A549 (cell line): ENCODE results near the gene HACL1. TPM values are rescaled to one million over a fixed set of nuclear protein-coding genes. Genes with fewer than 3 reads are reported as not detected.

Experiments
- ATAC-seq, 2 experiments: fragments of 200-7000 bp in 1 of 2; fragments of >200 bp in 1 of 2; cut with Nextera tagmentation in 1 of 2; cut with Tn5 transposase in 1 of 2; 3 replicates each; pipeline versions ENCODE4 v1.8.0 to v1.9.1; 2018 to 2020; ENCODE audit warnings: mild to moderate bottlenecking in 1 of 2, moderate library complexity in 1 of 2
- CTCF ChIA-PET: fragments of 300-600 bp; sonication (Branson Sonifier 250); formaldehyde crosslinking; extraction: SDS; loops from one replicate; lab custom pipeline; 2021; ENCODE audit warnings: antibody characterized with exemption, inconsistent platforms; lab: Yijun Ruan, JAX
- POLR2A ChIA-PET: fragments of 350-600 bp; formaldehyde crosslinking; extraction: SDS; loops from one replicate; lab custom pipeline; 2021; ENCODE audit warnings: antibody characterized with exemption, inconsistent platforms; lab: Yijun Ruan, JAX
- DNase-seq, 2 experiments: peaks; one replicate each; pipeline versions ENCODE4 v3.0.0 to v3.0.0-alpha.2; 2011 to 2016; ENCODE audit warnings: low read depth in 1 of 2, low spot score in 1 of 2
- FAIRE-seq: peaks from 2 replicates; lab custom pipeline; 2011; peaks lifted over from hg19 to GRCh38; lab: Jason Lieb, UNC
- H3K27ac ChIP-seq, 2 experiments: fragments of >200 bp; sonication (Bioruptor Twin); formaldehyde crosslinking; 3 replicates each; pipeline ENCODE4 v1.5.1; 2016 to 2017
- H3K4me1 ChIP-seq: fragments of >200 bp; sonication (Bioruptor Twin); formaldehyde crosslinking; 3 replicates; pipeline ENCODE4 v1.6.1; 2016
- H3K4me2 ChIP-seq: fragments of >200 bp; sonication (Bioruptor Twin); formaldehyde crosslinking; 3 replicates; pipeline ENCODE4 v1.6.1; 2016
- H3K4me3 ChIP-seq: fragments of >200 bp; sonication (Bioruptor Twin); formaldehyde crosslinking; 3 replicates; pipeline ENCODE4 v1.5.1; 2016
- H3K9me3 ChIP-seq: fragments of >200 bp; sonication (Bioruptor Twin); formaldehyde crosslinking; 3 replicates; pipeline ENCODE4 v1.6.1; 2016
- ATOH8 ChIP-seq: fragments of 250-450 bp; sonication (Bioruptor Pico); IDR thresholded peaks from 2 replicates; pipeline ENCODE4 v1.5.0; 2020; ENCODE audit warnings: low read depth, mild to moderate bottlenecking, moderate library complexity
- CBX8 ChIP-seq: fragments of 200-600 bp; sonication (generic); IDR thresholded peaks from 2 replicates; pipeline ENCODE4 v1.6.1; 2016
- CTCF ChIP-seq: fragments of >200 bp; sonication (Bioruptor Twin); formaldehyde crosslinking; IDR thresholded peaks from 3 replicates; pipeline ENCODE4 v1.5.1; 2016
- ELK1 ChIP-seq: fragments of 150-350 bp; IDR thresholded peaks from 2 replicates; pipeline ENCODE4 v1.6.1; 2014; ENCODE audit warnings: low read depth, mild to moderate bottlenecking, low read length
- EP300 ChIP-seq, 2 experiments: fragments of >200 bp; sonication (Bioruptor Twin); formaldehyde crosslinking; IDR thresholded peaks; 2 replicates in 1 of 2; 3 replicates in 1 of 2; pipeline ENCODE4 v1.6.1; 2016 to 2017
- GATA3 ChIP-seq: IDR thresholded peaks from 2 replicates; pipeline ENCODE4 v1.6.1; 2012; ENCODE audit warnings: borderline replicate concordance
- HES2 ChIP-seq: fragments of >200 bp; sonication (Bioruptor Twin); formaldehyde crosslinking; IDR thresholded peaks from 2 replicates; pipeline ENCODE4 v1.6.1; 2016
- HEYL ChIP-seq: fragments of 250-450 bp; sonication (Bioruptor Pico); IDR thresholded peaks from 2 replicates; pipeline ENCODE4 v1.8.0; 2021; ENCODE audit warnings: mild to moderate bottlenecking, moderate library complexity
- HOXA7 ChIP-seq: fragments of 250-450 bp; sonication (Bioruptor Pico); IDR thresholded peaks from 2 replicates; pipeline ENCODE4 v1.5.0; 2020; ENCODE audit warnings: mild to moderate bottlenecking, moderate library complexity
- JUN ChIP-seq, 2 experiments: fragments of >200 bp; sonication (Bioruptor Twin); formaldehyde crosslinking; IDR thresholded peaks; 2 replicates in 1 of 2; 3 replicates in 1 of 2; pipeline ENCODE4 v1.6.1; 2016 to 2017
- JUNB ChIP-seq: fragments of >200 bp; sonication (Bioruptor Twin); formaldehyde crosslinking; IDR thresholded peaks from 2 replicates; pipeline ENCODE4 v1.6.1; 2016
- KDM5A ChIP-seq: fragments of 200-600 bp; sonication (generic); IDR thresholded peaks from 2 replicates; pipeline ENCODE4 v1.6.1; 2016; ENCODE audit warnings: antibody characterized with exemption, mild to moderate bottlenecking
- MAX ChIP-seq: IDR thresholded peaks from 2 replicates; pipeline ENCODE4 v1.6.1; 2012
- PHF8 ChIP-seq: fragments of 200-600 bp; sonication (generic); IDR thresholded peaks from 2 replicates; pipeline ENCODE4 v1.6.1; 2016; ENCODE audit warnings: low read depth, mild to moderate bottlenecking, antibody characterized with exemption, moderate library complexity, borderline replicate concordance
- RARB ChIP-seq: fragments of 250-450 bp; sonication (Bioruptor Pico); IDR thresholded peaks from 2 replicates; pipeline ENCODE4 v1.8.0; 2021; ENCODE audit warnings: mild to moderate bottlenecking, moderate library complexity
- ZNF302 ChIP-seq: fragments of 250-450 bp; sonication (Bioruptor Pico); IDR thresholded peaks from 2 replicates; pipeline ENCODE4 v1.9.0; 2021; ENCODE audit warnings: inconsistent platforms, mild to moderate bottlenecking, moderate library complexity
- WGBS: methylation state at CpG from one replicate; pipeline ENCODE4 v1.1.6; 2017; ENCODE audit errors: missing lambda C conversion rate; 5-methylcytosine and 5-hydroxymethylcytosine counted together
- polyA plus RNA-seq, 4 experiments: library from polyadenylated mRNA; depleted of rRNA in 3 of 4; stranded (reverse); fragments of >200 nt; fragmentation: RNase III in 1 of 4; extraction: RNeasy Plus Mini Kit Qiagen cat#74134 plus additional on column Dnase treatment in 1 of 4; gene quantifications; 2 replicates in 3 of 4; 3 replicates in 1 of 4; pipeline ENCODE4 v1.2.3, GENCODE V29; 2011 to 2017

HACL1 gene
- polyA plus RNA-seq, 2 of the 4 experiments (the other 2 are of a cell fraction) = 26.3 to 51.0 TPM

GRCh38 chr3:15512166-15512565 lies 89.2 kb downstream of the HACL1 start (continued):
- no peak for TF ChIP-seq RARB (CRISPR knock-in tag)
- TF ChIP-seq ATOH8 (CRISPR knock-in tag) = no peak

GRCh38 chr3:15511156-15511555 lies 90.2 kb downstream of the HACL1 start:
- Histone ChIP-seq H3K4me1 (no peaks in the 10 kb centered on the region), H3K9me3 (no peaks in the 10 kb centered on the region)
- TF ChIP-seq HEYL (CRISPR knock-in tag) (no peak), MAX (no peak), PHF8 (no peak), ELK1 (no peak), CTCF (no peak), JUNB (no peak), EP300 (IDR thresholded peaks at IDR 0.05) (no peak), GATA3 (no peak), HOXA7 (CRISPR knock-in tag) (no peak), KDM5A (no peak), ZNF302 (no peak), CBX8 (no peak), RARB (CRISPR knock-in tag) (no peak), JUN (IDR thresholded peaks at IDR 0.05) (no peak), HES2 (no peak)
- TF ChIP-seq, all 56 proteins: peak for 0
- WGBS = 77% methylated on average over 3 of the region's 3 CpGs
- Histone ChIP-seq H3K4me2 (no peak overlapping the region), H3K4me3 (no peak overlapping the region), H3K27ac (no peak overlapping the region)
- CTCF ChIA-PET = no interaction called here
- DNase-seq (no peak), FAIRE-seq (no peak), ATAC-seq (no peak)
- POLR2A ChIA-PET = no interaction called here

Other genes starting within 250 kb of the HACL1 start
- 37.4 and 42.7 TPM in 2 replicates for gene METTL6, start 174.0 kb downstream of the HACL1 start, polyA plus RNA-seq (2011; rRNA removed)
- gene METTL6, start 174.0 kb downstream of the HACL1 start, polyA plus RNA-seq (2017; fragmentation: RNase III; extraction: RNeasy Plus Mini Kit Qiagen cat#74134 plus additional on column Dnase treatment) = 26.3 to 29.6 TPM (median 28.3 TPM) in 3 replicates
- 18.6 and 20.7 TPM in 2 replicates for gene EAF1, start 174.0 kb downstream of the HACL1 start, polyA plus RNA-seq (2011; rRNA removed)
- 12.3 to 13.9 TPM (median 13.6 TPM) in 3 replicates for gene EAF1, start 174.0 kb downstream of the HACL1 start, polyA plus RNA-seq (2017; fragmentation: RNase III; extraction: RNeasy Plus Mini Kit Qiagen cat#74134 plus additional on column Dnase treatment)
- gene COLQ, start 79.9 kb downstream of the HACL1 start, polyA plus RNA-seq (2011; rRNA removed) = 1.1 and 1.8 TPM in 2 replicates
- 0.63 to 0.80 TPM (median 0.71 TPM) in 3 replicates for gene COLQ, start 79.9 kb downstream of the HACL1 start, polyA plus RNA-seq (2017; fragmentation: RNase III; extraction: RNeasy Plus Mini Kit Qiagen cat#74134 plus additional on column Dnase treatment)
- gene BTD, start 176 bp upstream of the HACL1 start, polyA plus RNA-seq (2011; rRNA removed) = 17.8 and 23.7 TPM in 2 replicates
- 13.4 to 17.6 TPM (median 16.5 TPM) in 3 replicates for gene BTD, start 176 bp upstream of the HACL1 start, polyA plus RNA-seq (2017; fragmentation: RNase III; extraction: RNeasy Plus Mini Kit Qiagen cat#74134 plus additional on column Dnase treatment)
- gene ANKRD28, start 196.4 kb upstream of the HACL1 start, polyA plus RNA-seq (2011; rRNA removed) = 72.0 and 73.2 TPM in 2 replicates
- 29.4 to 31.2 TPM (median 29.9 TPM) in 3 replicates for gene ANKRD28, start 196.4 kb upstream of the HACL1 start, polyA plus RNA-seq (2017; fragmentation: RNase III; extraction: RNeasy Plus Mini Kit Qiagen cat#74134 plus additional on column Dnase treatment)